GM06990 (cell line): ENCODE results near the gene NPBWR2.

ENCODE experiments used
- DNase-seq: peaks from one replicate; pipeline ENCODE4 v3.0.0-alpha.2; 2011; ENCODE audit not compliant: insufficient read length; ENCODE audit errors: extremely low read depth
- H3K27me3 ChIP-seq: replicated peaks from 2 replicates; pipeline ENCODE4 v1.6.0; 2011; ENCODE audit warnings: low read length; ENCODE audit not compliant: control insufficient read depth, insufficient read depth
- H3K36me3 ChIP-seq: 2 replicates; pipeline ENCODE4 v1.5.1; 2011; ENCODE audit warnings: low read length; ENCODE audit not compliant: control insufficient read depth, insufficient read depth
- H3K4me3 ChIP-seq: replicated peaks from 2 replicates; pipeline ENCODE4 v1.5.1; 2011; ENCODE audit warnings: low read depth, mild to moderate bottlenecking, control low read depth, low read length
- CTCF ChIP-seq: IDR thresholded peaks from 2 replicates; pipeline ENCODE4 v1.5.1; 2011; ENCODE audit warnings: low read length, control low read depth, mild to moderate bottlenecking, inconsistent platforms; ENCODE audit not compliant: insufficient read depth, poor library complexity, severe bottlenecking

NPBWR2 gene

GRCh38 chr20:64111841-64112641 is 4.7 kb upstream of the NPBWR2 start:
- TF ChIP-seq CTCF = no peak
- no peak overlapping the region for H3K4me3 ChIP-seq
- no peaks in the 10 kb centered on the region; the same call in 1 of the 2 replicates for H3K27me3 ChIP-seq
- H3K36me3 ChIP-seq = no peaks in the 10 kb centered on the region
- DNase-seq = no peak

GRCh38 chr20:64110411-64111068 is 3.2 kb upstream of the NPBWR2 start:
- H3K4me3 ChIP-seq = no peak overlapping the region
- no peaks in the 10 kb centered on the region for H3K36me3 ChIP-seq
- H3K27me3 ChIP-seq = no peaks in the 10 kb centered on the region; the same call in none of the 2 replicates
- TF ChIP-seq CTCF = no peak
- DNase-seq = no peak

- Histone ChIP-seq H3K27me3 (no peaks in the 10 kb centered on the region; the same call in none of the 2 replicates), H3K4me3 (no peak overlapping the region), H3K36me3 (no peaks in the 10 kb centered on the region)
- TF ChIP-seq CTCF = no peak
- no peak for DNase-seq
Observed at GRCh38 chr20:64109831-64110391, 2.5 kb upstream of the NPBWR2 start.

GRCh38 chr20:64108731-64109681 is 1.6 kb upstream of the NPBWR2 start:
- Histone ChIP-seq H3K4me3 (no peak overlapping the region), H3K27me3 (no peaks in the 10 kb centered on the region; the same call in none of the 2 replicates), H3K36me3 (no peaks in the 10 kb centered on the region)
- no peak for TF ChIP-seq CTCF
- no peak for DNase-seq

- H3K4me3 ChIP-seq = no peak overlapping the region
- no peaks in the 10 kb centered on the region for H3K36me3 ChIP-seq
- H3K27me3 ChIP-seq = no peaks in the 10 kb centered on the region; the same call in none of the 2 replicates
- no peak for DNase-seq
- TF ChIP-seq CTCF = no peak
Observed at GRCh38 chr20:64107736-64108457, 532 bp upstream of the NPBWR2 start.
